Measurements from ENCODE around the gene ANKRD13D. TPM values are rescaled to one million over a fixed set of nuclear protein-coding genes. Genes with fewer than 3 reads are reported as not detected.

The ANKRD13D gene
- total RNA-seq, 2 donors from 2014 or later: 56.6 to 58.6 TPM

DNA sequence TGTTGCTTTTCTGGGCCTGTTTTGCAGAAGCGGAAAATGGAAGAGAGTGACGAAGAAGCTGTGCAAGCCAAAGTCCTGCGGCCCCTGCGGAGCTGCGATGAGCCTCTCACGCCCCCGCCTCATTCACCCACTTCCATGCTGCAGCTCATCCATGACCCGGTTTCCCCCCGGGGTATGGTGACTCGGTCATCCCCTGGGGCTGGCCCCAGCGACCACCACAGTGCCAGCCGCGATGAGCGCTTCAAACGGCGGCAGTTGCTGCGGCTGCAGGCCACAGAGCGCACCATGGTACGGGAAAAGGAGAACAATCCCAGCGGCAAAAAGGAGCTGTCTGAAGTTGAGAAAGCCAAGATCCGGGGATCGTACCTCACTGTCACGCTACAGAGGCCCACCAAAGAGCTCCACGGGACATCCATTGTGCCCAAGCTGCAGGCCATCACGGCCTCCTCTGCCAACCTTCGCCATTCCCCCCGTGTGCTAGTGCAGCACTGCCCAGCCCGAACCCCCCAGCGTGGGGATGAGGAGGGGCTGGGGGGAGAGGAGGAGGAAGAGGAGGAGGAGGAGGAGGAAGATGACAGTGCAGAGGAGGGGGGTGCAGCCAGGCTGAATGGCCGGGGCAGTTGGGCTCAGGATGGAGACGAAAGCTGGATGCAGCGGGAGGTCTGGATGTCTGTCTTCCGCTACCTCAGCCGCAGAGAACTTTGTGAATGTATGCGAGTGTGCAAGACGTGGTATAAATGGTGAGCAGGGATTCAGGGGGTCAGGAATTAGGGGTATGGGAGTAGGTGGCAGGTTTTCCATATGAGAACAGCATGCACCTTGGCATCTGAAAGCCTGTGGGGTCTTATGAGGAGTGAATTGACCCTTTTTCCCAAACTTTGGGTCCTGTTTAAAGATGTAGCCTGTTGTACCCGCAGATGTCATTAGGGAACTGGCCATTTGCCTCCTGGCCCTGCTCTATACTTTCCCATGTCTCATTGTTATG, 38.8 kb upstream of the ANKRD13D start:
- H3K4me1 Mint-ChIP-seq: no peaks in the 10 kb centered on the region
- H3K27me3 Mint-ChIP-seq (ENCODE audit: insufficient read depth): no peaks in the 10 kb centered on the region
- no peaks in the 10 kb centered on the region for H3K9me3 Mint-ChIP-seq
- no peak overlapping the region for H3K27ac ChIP-seq (ENCODE audit: low read depth, low read length)
- no peak overlapping the region for H3K4me3 Mint-ChIP-seq
- H3K36me3 ChIP-seq (ENCODE audit: control insufficient read depth, insufficient read depth, low read length): peaks cover 99% of the 10 kb centered on the region
- H3K27me3 ChIP-seq (ENCODE audit: control insufficient read depth, insufficient read depth, low read length, poor library complexity, severe bottlenecking): no peaks in the 10 kb centered on the region
- H3K4me3 ChIP-seq (ENCODE audit: low read length): no peak overlapping the region
- TF ChIP-seq, protein P1, sequence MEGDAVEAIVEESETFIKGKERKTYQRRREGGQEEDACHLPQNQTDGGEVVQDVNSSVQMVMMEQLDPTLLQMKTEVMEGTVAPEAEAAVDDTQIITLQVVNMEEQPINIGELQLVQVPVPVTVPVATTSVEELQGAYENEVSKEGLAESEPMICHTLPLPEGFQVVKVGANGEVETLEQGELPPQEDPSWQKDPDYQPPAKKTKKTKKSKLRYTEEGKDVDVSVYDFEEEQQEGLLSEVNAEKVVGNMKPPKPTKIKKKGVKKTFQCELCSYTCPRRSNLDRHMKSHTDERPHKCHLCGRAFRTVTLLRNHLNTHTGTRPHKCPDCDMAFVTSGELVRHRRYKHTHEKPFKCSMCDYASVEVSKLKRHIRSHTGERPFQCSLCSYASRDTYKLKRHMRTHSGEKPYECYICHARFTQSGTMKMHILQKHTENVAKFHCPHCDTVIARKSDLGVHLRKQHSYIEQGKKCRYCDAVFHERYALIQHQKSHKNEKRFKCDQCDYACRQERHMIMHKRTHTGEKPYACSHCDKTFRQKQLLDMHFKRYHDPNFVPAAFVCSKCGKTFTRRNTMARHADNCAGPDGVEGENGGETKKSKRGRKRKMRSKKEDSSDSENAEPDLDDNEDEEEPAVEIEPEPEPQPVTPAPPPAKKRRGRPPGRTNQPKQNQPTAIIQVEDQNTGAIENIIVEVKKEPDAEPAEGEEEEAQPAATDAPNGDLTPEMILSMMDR (conservative IDR thresholded peaks at IDR 0.05): no peak
- H3K9me3 ChIP-seq (ENCODE audit: control insufficient read depth, low read length): no peaks in the 10 kb centered on the region
- H3K4me1 ChIP-seq (ENCODE audit: control insufficient read depth, insufficient read depth, low read length): no peaks in the 10 kb centered on the region
- peaks cover 88% of the 10 kb centered on the region for H3K36me3 Mint-ChIP-seq (ENCODE audit: low read depth)
- no peak overlapping the region for H3K9ac ChIP-seq (ENCODE audit: extremely low read depth, low read length, poor library complexity, severe bottlenecking)
- DNase-seq: no peak
- WGBS, 2 experiments (ENCODE audit: insufficient coverage in 1 of 2, insufficient read length in 1 of 2): 95 to 98% methylated on average over 24 to 37 of the region's 37 CpGs
- H3K27ac Mint-ChIP-seq: no peak overlapping the region

DNA sequence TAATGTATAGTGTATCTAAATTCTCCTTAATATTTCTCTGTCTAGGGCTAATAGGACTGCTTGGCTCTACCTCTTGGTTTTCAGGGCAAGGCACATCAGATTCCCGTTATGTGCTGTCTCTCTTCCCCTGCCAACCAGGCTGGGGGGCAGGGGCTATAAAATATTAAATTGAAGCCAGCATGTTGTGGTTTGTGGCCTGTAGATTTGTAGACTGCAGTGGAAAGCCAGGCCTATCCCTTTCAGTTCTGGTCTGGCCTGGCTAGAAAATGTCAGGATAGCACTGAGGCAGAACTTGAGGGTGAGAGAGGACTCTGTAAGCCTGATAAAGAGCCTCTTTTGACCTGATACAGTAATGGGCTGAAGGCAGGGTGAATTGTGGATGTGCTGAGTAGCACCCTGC, 37.3 kb upstream of the ANKRD13D start:
- Mint-ChIP-seq H3K27ac (peak overlapping the region; percentile 58), H3K27me3 (ENCODE audit: insufficient read depth) (no peaks in the 10 kb centered on the region), H3K4me3 (no peak overlapping the region), H3K9me3 (no peaks in the 10 kb centered on the region), H3K4me1 (no peaks in the 10 kb centered on the region), H3K36me3 (ENCODE audit: low read depth) (peaks cover 84% of the 10 kb centered on the region)
- Histone ChIP-seq H3K4me1 (ENCODE audit: control insufficient read depth, insufficient read depth, low read length) (no peaks in the 10 kb centered on the region), H3K4me3 (ENCODE audit: low read length) (no peak overlapping the region), H3K9ac (ENCODE audit: extremely low read depth, low read length, poor library complexity, severe bottlenecking) (no peak overlapping the region), H3K9me3 (ENCODE audit: control insufficient read depth, low read length) (no peaks in the 10 kb centered on the region), H3K27me3 (ENCODE audit: control insufficient read depth, insufficient read depth, low read length, poor library complexity, severe bottlenecking) (no peaks in the 10 kb centered on the region), H3K36me3 (ENCODE audit: control insufficient read depth, insufficient read depth, low read length) (peaks cover 98% of the 10 kb centered on the region), H3K27ac (ENCODE audit: low read depth, low read length) (no peak overlapping the region)
- no peak for DNase-seq
- 94% methylated on average over 1 of the region's 1 CpG; no CpG with 5 or more reads in 1 of the 2 experiments for WGBS, 2 experiments (ENCODE audit: insufficient coverage in 1 of 2, insufficient read length in 1 of 2)
- TF ChIP-seq, protein P1 (conservative IDR thresholded peaks at IDR 0.05): no peak

DNA sequence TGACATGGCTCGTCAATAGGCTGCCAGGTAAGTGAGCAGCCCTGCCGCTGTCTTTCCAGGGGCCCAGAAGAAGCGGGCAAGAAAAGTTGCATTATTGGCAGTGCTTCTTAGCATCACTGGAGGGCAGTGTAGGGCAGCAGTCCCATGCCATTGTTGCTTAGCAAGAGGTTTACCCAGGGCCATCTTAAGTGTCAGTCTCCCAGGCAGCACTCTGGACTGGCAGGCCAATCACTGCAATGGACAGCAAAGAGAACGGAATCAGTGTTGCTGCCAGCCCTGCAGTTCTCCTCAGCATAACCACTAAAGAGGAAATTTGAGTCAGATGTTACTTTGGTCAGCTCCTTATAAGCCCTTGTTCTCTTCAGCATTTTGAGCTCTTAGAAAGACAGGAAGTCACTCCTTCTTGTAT, 36.3 kb upstream of the ANKRD13D start:
- DNase-seq: peak; percentile 70

More for the DNA sequence above, 36.3 kb upstream of the ANKRD13D start:
- no peak overlapping the region for H3K9ac ChIP-seq (ENCODE audit: extremely low read depth, low read length, poor library complexity, severe bottlenecking)
- Mint-ChIP-seq H3K27me3 (ENCODE audit: insufficient read depth) (no peaks in the 10 kb centered on the region), H3K27ac (no peak overlapping the region), H3K9me3 (no peaks in the 10 kb centered on the region), H3K4me1 (no peaks in the 10 kb centered on the region), H3K36me3 (ENCODE audit: low read depth) (peaks cover 85% of the 10 kb centered on the region), H3K4me3 (no peak overlapping the region)
- H3K36me3 ChIP-seq (ENCODE audit: control insufficient read depth, insufficient read depth, low read length): peaks cover 94% of the 10 kb centered on the region
- H3K4me1 ChIP-seq (ENCODE audit: control insufficient read depth, insufficient read depth, low read length): no peaks in the 10 kb centered on the region
- H3K9me3 ChIP-seq (ENCODE audit: control insufficient read depth, low read length): no peaks in the 10 kb centered on the region
- H3K27ac ChIP-seq (ENCODE audit: low read depth, low read length): no peak overlapping the region
- 93 to 100% methylated on average over 4 of the region's 4 CpGs for WGBS, 2 experiments (ENCODE audit: insufficient coverage in 1 of 2, insufficient read length in 1 of 2)
- no peaks in the 10 kb centered on the region for H3K27me3 ChIP-seq (ENCODE audit: control insufficient read depth, insufficient read depth, low read length, poor library complexity, severe bottlenecking)
- no peak overlapping the region for H3K4me3 ChIP-seq (ENCODE audit: low read length)
- TF ChIP-seq, protein P1 (conservative IDR thresholded peaks at IDR 0.05): peak; percentile 58

All from endodermal cell (in vitro differentiated cells).